GM19239 (cell line): ENCODE data around the gene XK.
"Not testable (repeated sequence)": the region's sequence is repeated elsewhere in the genome, so short reads cannot be mapped to it uniquely, and the experiment has no call there.

Source experiments
- DNase-seq: peaks from one replicate; pipeline ENCODE4 v3.0.0; 2011; ENCODE audit warnings: low spot score; ENCODE audit not compliant: insufficient read length
- FAIRE-seq: peaks from 2 replicates; lab custom pipeline; 2011; peaks lifted over from hg19 to GRCh38; lab: Jason Lieb, UNC

The XK gene, protein sequence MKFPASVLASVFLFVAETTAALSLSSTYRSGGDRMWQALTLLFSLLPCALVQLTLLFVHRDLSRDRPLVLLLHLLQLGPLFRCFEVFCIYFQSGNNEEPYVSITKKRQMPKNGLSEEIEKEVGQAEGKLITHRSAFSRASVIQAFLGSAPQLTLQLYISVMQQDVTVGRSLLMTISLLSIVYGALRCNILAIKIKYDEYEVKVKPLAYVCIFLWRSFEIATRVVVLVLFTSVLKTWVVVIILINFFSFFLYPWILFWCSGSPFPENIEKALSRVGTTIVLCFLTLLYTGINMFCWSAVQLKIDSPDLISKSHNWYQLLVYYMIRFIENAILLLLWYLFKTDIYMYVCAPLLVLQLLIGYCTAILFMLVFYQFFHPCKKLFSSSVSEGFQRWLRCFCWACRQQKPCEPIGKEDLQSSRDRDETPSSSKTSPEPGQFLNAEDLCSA

GRCh38 chrX:37685381-37686359, at the start of gene XK:
TSS of gene XK (plus strand) at chrX:37685791. CDS start at chrX:37685962, 171 bp downstream.
- DNase-seq = no peak

GRCh38 chrX:37638047-37638446, 47.5 kb upstream of the XK start:
- DNase-seq (no peak), FAIRE-seq (no peak)

More at GRCh38 chrX:37685381-37686359, at the start of gene XK:
- FAIRE-seq = peak; percentile 37

GRCh38 chrX:37640142-37640541, 45.4 kb upstream of the XK start:
- FAIRE-seq (no peak), DNase-seq (no peak)

DNA sequence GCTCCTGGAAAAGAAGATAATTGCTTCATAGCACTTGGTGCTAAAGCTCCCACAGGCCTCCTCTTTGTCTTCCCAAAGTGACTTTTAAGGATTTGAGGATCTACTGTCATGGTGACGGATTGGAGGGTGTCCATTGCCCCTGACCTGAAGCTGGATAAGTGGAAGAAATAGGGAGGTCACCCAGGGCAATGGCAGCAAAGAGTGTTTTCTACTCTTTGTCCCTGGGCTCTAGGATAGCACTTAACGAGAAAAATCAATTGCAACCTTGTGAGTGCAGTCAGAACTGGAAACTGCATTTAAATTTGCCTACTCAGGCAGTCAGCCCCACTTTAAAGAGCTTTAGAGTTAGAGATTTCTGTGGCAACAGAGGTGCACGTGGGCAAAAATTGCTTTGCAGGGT, 43.7 kb upstream of the XK start:
- FAIRE-seq (no peak), DNase-seq (no peak)

DNA sequence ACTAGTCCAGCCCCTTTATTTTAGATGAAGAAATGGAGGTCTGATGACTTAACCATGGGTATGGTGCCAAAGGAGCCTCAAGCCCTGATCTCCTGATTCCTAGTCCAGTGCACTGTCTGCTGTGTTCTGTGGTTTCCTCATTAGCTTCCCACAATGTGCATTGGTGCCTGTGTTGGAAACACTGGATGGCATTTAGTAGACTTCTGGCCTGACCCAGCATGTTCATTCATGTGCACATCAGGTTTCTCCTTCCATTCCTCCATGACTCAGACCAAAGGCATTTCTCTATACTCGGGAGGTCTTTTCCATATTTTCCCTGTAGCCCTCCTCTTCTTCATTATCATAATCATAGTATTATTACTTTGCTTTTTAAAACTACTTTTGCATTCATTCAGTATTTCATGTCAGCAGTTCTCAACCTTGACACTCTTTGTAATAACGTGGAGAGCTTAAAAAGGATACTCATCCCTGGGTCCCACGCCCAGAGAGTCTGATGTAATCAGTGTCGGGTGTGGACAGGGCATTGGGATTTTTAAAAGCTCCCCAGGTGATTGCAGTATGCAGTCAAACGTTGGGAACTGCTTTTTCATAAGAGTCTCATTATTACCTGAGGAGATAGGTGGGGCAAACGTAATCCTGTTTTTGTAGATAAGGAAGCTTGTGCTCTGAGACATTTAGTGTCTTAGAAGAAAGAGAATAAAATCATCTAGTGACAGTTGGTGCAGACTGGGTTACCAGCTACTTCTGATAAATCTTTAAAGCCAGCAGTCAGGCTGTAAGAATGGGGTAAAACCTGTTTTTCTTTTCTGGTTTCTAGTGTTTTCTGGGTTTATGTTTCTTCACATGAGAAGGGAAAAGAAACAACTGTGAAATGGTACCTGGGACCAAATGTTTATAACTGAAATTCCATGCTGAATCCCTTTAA, 40.9 kb upstream of the XK start:
- DNase-seq = no peak

GRCh38 chrX:37646254-37646653, 39.3 kb upstream of the XK start:
- DNase-seq = no peak
- no peak for FAIRE-seq

More for the DNA sequence above, 40.9 kb upstream of the XK start:
- no peak for FAIRE-seq

- FAIRE-seq, DNase-seq: not testable (repeated sequence)
Measured at GRCh38 chrX:37650879-37651278, 34.7 kb upstream of the XK start.

DNA sequence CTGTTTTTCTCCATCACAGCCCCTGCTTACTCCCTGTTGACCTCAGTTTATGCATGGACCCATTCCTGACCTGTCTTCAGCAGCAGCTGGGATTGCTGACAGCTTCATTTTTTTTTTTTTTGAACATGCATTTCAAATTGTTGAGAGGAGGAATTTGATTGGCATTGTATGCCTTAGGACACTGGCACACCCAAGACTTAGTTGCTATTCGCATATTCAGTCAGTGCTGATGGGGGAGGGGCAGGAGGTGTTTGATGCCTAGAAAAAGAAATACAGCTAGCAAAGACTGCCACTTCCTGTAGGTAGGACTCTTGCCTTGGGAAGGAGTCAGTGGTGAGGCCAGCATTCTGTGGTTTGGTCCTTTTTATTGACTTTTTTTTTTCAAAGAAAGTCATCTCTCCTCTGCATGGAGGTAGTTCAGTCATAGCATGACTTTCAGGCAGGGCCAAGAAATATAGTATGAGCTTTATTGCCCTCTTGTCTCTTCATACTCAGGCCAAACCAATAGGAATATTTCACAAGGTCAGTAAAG, 33.6 kb upstream of the XK start:
- DNase-seq = no peak
- FAIRE-seq = no peak

- FAIRE-seq (no peak), DNase-seq (no peak)
Measured at GRCh38 chrX:37652589-37653231, 32.9 kb upstream of the XK start.

- FAIRE-seq (no peak), DNase-seq (no peak)
Measured at GRCh38 chrX:37653397-37654085, 32.0 kb upstream of the XK start.

GRCh38 chrX:37658343-37659030, 27.1 kb upstream of the XK start:
- FAIRE-seq (no peak), DNase-seq (no peak)

DNA sequence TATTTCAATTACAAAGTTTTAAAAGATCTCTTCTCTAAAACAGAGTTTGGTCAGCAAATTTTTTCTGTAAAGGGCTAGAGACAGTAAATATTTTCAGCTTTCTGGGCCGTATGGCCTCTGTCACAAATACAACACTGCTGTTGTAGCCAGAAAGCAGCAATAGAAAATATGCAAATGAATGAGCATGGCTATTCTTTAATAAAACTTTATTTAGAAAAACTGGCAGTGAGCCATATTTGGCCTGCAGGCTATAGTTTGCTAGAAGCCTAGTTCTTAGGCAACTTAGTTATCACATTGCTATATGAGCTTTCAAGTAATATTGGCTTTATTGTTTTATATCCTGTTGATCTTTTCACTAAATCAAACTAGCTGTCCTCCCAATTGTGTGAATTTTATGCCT, 26.5 kb upstream of the XK start:
- FAIRE-seq (no peak), DNase-seq (no peak)

DNA sequence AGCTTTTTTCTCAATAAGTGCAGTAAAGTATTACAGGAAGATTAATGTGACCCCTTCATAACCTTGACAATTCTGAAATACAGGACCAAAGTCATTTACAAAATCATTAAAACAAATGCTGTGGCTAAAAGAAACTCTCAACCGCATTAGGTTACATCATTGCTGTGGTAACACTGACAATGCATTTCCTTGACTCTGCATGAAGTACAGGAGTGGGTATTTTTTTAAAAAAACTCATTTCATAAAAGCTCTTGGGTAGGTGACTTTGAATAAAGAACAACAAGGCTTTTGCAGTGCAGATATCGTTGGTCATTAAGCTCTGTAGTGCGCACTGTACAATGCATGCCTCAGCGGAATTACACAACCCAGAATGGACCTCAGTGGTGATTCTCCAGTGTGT, 23.4 kb upstream of the XK start:
- FAIRE-seq = no peak
- no peak for DNase-seq

DNA sequence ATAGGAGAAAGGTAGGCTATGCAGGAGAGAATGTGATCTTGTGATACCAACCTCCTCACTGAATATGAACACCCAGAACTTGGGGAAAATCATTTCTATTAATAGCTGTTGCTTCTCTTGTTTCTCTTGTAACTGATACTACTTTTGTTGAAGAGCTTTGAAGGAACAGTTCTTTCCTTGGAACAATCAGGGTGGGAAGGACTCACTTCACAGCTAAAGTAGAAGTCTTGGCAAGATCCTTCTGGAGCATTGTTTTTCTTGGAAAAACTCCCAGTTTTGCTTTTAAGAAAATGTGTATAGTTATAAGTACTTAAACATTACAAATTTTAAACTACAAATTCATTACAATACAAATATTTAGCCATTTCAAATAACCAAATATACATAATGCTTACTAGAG, 19.1 kb upstream of the XK start:
- FAIRE-seq = peak; percentile 66

DNA sequence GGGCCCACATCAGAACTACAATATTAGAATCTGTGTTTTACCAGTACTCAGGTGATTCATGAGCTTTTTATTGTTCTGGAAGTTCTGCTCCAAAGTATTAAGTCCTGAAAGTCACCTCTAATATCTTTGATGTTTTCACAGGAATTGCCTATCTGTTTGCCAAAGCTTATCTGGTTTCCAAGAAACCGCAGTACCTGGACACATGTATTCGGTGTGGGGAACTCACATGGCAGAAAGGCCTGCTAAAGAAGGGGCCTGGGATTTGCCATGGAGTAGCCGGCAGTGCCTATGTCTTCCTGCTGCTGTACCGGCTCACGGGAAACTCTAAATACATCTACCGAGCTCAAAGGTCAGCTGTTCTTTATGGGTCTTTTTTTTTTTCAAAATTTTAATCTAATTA, 18.4 kb upstream of the XK start:
- no peak for FAIRE-seq

More for the DNA sequence above, 19.1 kb upstream of the XK start:
- no peak for DNase-seq

GRCh38 chrX:37672563-37672962, 13.0 kb upstream of the XK start:
- FAIRE-seq = no peak
- no peak for DNase-seq

More for the DNA sequence above, 18.4 kb upstream of the XK start:
- no peak for DNase-seq

GRCh38 chrX:37676811-37677210, 8.8 kb upstream of the XK start:
- FAIRE-seq = no peak
- no peak for DNase-seq

GRCh38 chrX:37677243-37677642, 8.3 kb upstream of the XK start:
- DNase-seq = no peak
- peak; percentile 85 for FAIRE-seq
